GM23248 (cell line): ENCODE measurements around the gene LHX3. TPM values are rescaled to one million over a fixed set of nuclear protein-coding genes. Genes with fewer than 3 reads are reported as not detected.

Experiments
- DNase-seq: peaks from one replicate; pipeline ENCODE4 v3.0.0-alpha.2; 2015
- H2AFZ ChIP-seq: fragments of 200-600 bp; sonication (generic); 2 replicates; pipeline ENCODE4 v1.6.1; 2016; ENCODE audit warnings: antibody characterized with exemption
- H3F3A ChIP-seq: fragments of 200-600 bp; sonication (generic); 2 replicates; pipeline ENCODE4 v1.6.1; 2016; ENCODE audit warnings: mild to moderate bottlenecking, antibody characterized with exemption, mixed run types; ENCODE audit not compliant: insufficient read depth
- H3K27ac ChIP-seq: fragments of 200-600 bp; sonication (generic); 2 replicates; pipeline ENCODE4 v1.5.1; 2016; ENCODE audit warnings: mild to moderate bottlenecking
- H3K27me3 ChIP-seq: fragments of 200-600 bp; sonication (generic); replicated peaks from 2 replicates; pipeline ENCODE4 v1.6.1; 2016; ENCODE audit warnings: mild to moderate bottlenecking; ENCODE audit not compliant: insufficient read depth
- H3K36me3 ChIP-seq: fragments of 200-600 bp; sonication (generic); 2 replicates; pipeline ENCODE4 v1.6.1; 2016; ENCODE audit warnings: low read depth, mild to moderate bottlenecking
- H3K4me1 ChIP-seq: fragments of 200-600 bp; sonication (generic); 2 replicates; pipeline ENCODE4 v1.6.1; 2016; ENCODE audit warnings: mild to moderate bottlenecking; ENCODE audit not compliant: insufficient read depth
- H3K4me2 ChIP-seq: fragments of 200-600 bp; sonication (generic); one replicate; pipeline ENCODE4 v1.6.1; 2016; ENCODE audit warnings: mild to moderate bottlenecking; ENCODE audit not compliant: unreplicated experiment
- H3K4me3 ChIP-seq: fragments of 200-600 bp; sonication (generic); 2 replicates; pipeline ENCODE4 v1.5.1; 2016; ENCODE audit warnings: mild to moderate bottlenecking
- H3K79me2 ChIP-seq: fragments of 200-600 bp; sonication (generic); 2 replicates; pipeline ENCODE4 v1.6.1; 2016; ENCODE audit warnings: mild to moderate bottlenecking; ENCODE audit not compliant: insufficient read depth
- H3K9ac ChIP-seq: fragments of 200-600 bp; sonication (generic); 2 replicates; pipeline ENCODE4 v1.6.1; 2016; ENCODE audit warnings: mild to moderate bottlenecking
- H3K9me2 ChIP-seq: fragments of 200-600 bp; sonication (generic); 2 replicates; pipeline ENCODE4 v1.6.1; 2016; ENCODE audit warnings: mixed run types, mild to moderate bottlenecking, moderate library complexity; ENCODE audit not compliant: insufficient read depth
- H3K9me3 ChIP-seq: fragments of 200-600 bp; sonication (generic); one replicate; pipeline ENCODE4 v1.6.1; 2017; ENCODE audit warnings: low read depth
- H4K20me1 ChIP-seq: fragments of 200-600 bp; sonication (generic); 2 replicates; pipeline ENCODE4 v1.6.0; 2016; ENCODE audit not compliant: insufficient read depth
- EZH2 ChIP-seq: fragments of 200-600 bp; sonication (generic); IDR thresholded peaks from 2 replicates; pipeline ENCODE4 v1.6.1; 2018; ENCODE audit warnings: antibody characterized with exemption, mild to moderate bottlenecking; ENCODE audit not compliant: insufficient read depth, poor library complexity, severe bottlenecking
- EZH2phosphoT487 ChIP-seq: fragments of 200-600 bp; sonication (generic); IDR thresholded peaks from 2 replicates; pipeline ENCODE4 v1.6.1; 2018; ENCODE audit warnings: antibody characterized with exemption, moderate library complexity, mild to moderate bottlenecking, low read depth; ENCODE audit not compliant: insufficient read depth
- WGBS, 2 experiments: methylation state at CpG; one replicate each; pipeline ENCODE4 v1.1.6; 2015 to 2017; ENCODE audit warnings: low lambda C conversion rate in 2 of 2, low coverage in 1 of 2; ENCODE audit errors: missing lambda C conversion rate in 2 of 2; 5-methylcytosine and 5-hydroxymethylcytosine counted together
- in situ Hi-C: fragments of 300-500 bp; cut with MboI; formaldehyde crosslinking; loops from 2 replicates; pipeline ENCODE4 v1.15.0; 2020
- polyA plus RNA-seq: library from polyadenylated mRNA; unstranded; fragments of >200 nt; fragmentation: Nextera tagmentation; extraction: Ambion mirVana; gene quantifications from 2 replicates; pipeline ENCODE4 v1.2.1, GENCODE V29; 2016
- total RNA-seq: library from RNA; depleted of rRNA; stranded (reverse); fragments of >200 nt; shearing (Covaris generic); gene quantifications from 2 replicates; pipeline ENCODE4 v1.2.3, GENCODE V29; 2014

Gene LHX3
- total and polyA plus RNA-seq, 2 experiments from 2014 or later = not detected

- Histone ChIP-seq H3K4me2 (no peak overlapping the region), H3K79me2 (no peaks in the 10 kb centered on the region), H3K9me3 (no peaks in the 10 kb centered on the region), H3K27ac (no peak overlapping the region), H3F3A (no peaks in the 10 kb centered on the region), H2AFZ (no peak overlapping the region), H3K9ac (no peak overlapping the region), H4K20me1 (no peaks in the 10 kb centered on the region), H3K9me2 (no peaks in the 10 kb centered on the region), H3K4me3 (no peak overlapping the region), H3K4me1 (no peaks in the 10 kb centered on the region), H3K27me3 (peaks cover 46% of the 10 kb centered on the region), H3K36me3 (no peaks in the 10 kb centered on the region)
- DNase-seq = no peak
- in situ Hi-C loops = no loop called here
- 53 to 57% methylated on average over 14 of the region's 14 CpGs for WGBS, 2 experiments
- no peak for TF ChIP-seq EZH2
- TF ChIP-seq EZH2phosphoT487 = no peak
These were observed 18.5 kb downstream of the LHX3 start for GRCh38 chr9:136186386-136186785.

GRCh38 chr9:136185596-136186366 lies 19.1 kb downstream of the LHX3 start:
- in situ Hi-C loops = no loop called here
- H3K27me3 ChIP-seq = peaks cover 44% of the 10 kb centered on the region

GRCh38 chr9:136185066-136185465 lies 19.9 kb downstream of the LHX3 start:
- 16 to 18% methylated on average over 15 to 19 of the region's 19 CpGs for WGBS, 2 experiments
- in situ Hi-C loops = no loop called here
- H3K4me2 ChIP-seq = no peak overlapping the region

More at GRCh38 chr9:136185596-136186366, 19.1 kb downstream of the LHX3 start:
- no peak for DNase-seq
- H3K9me3 ChIP-seq = no peaks in the 10 kb centered on the region
- no peaks in the 10 kb centered on the region for H3K4me1 ChIP-seq
- no peak overlapping the region for H3K4me3 ChIP-seq
- no peak overlapping the region for H3K4me2 ChIP-seq
- H3K36me3 ChIP-seq = no peaks in the 10 kb centered on the region
- no peaks in the 10 kb centered on the region for H3F3A ChIP-seq
- 32 to 47% methylated on average over 19 to 25 of the region's 32 CpGs for WGBS, 2 experiments
- H3K79me2 ChIP-seq = no peaks in the 10 kb centered on the region
- H4K20me1 ChIP-seq = no peaks in the 10 kb centered on the region
- H3K27ac ChIP-seq = no peak overlapping the region
- TF ChIP-seq EZH2phosphoT487 (no peak), EZH2 (no peak)
- no peak overlapping the region for H3K9ac ChIP-seq
- H2AFZ ChIP-seq = no peak overlapping the region
- no peaks in the 10 kb centered on the region for H3K9me2 ChIP-seq

DNA sequence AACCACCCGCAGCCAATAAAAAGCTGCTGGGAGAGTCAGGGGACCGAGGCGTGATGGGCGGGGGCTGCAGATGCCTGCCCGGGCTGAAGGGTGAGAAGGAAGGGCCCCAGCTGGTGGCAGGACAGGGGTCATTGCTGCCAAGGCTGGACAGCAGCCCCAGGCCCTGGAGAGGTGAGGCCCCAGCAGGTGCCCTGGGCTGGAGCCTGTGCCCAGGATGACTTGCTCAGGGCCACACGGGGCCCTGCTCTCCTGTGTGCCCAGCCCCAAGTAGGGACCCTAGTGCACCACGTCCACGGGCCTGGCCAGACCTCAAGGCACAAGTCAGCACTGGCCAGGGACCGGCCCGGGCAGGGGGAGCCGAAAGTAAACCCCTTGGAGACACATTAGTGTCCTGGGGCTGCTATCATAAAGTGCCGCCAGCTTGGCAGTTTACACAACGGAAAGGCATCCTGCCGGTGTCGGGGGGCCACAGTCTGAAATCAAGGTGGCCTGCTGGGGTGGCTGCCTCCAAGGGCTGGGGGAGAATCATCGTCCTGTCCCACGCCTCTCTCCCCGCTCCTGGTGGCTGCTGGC lies 22.0 kb downstream of the LHX3 start:
- H3F3A ChIP-seq = no peaks in the 10 kb centered on the region
- no peak for DNase-seq
- WGBS, 2 experiments = 54 to 61% methylated on average over 16 to 18 of the region's 18 CpGs
- H3K36me3 ChIP-seq = no peaks in the 10 kb centered on the region
- H3K27me3 ChIP-seq = peaks cover 46% of the 10 kb centered on the region
- no peak overlapping the region for H3K27ac ChIP-seq
- no peaks in the 10 kb centered on the region for H4K20me1 ChIP-seq
- no peaks in the 10 kb centered on the region for H3K9me2 ChIP-seq
- H3K79me2 ChIP-seq = no peaks in the 10 kb centered on the region
- no peak for TF ChIP-seq EZH2
- TF ChIP-seq EZH2phosphoT487 = no peak
- in situ Hi-C loops = no loop called here
- H3K9ac ChIP-seq = no peak overlapping the region
- H3K4me1 ChIP-seq = no peaks in the 10 kb centered on the region
- no peaks in the 10 kb centered on the region for H3K9me3 ChIP-seq
- no peak overlapping the region for H3K4me2 ChIP-seq
- no peak overlapping the region for H3K4me3 ChIP-seq
- no peak overlapping the region for H2AFZ ChIP-seq

More at GRCh38 chr9:136185066-136185465, 19.9 kb downstream of the LHX3 start:
- Histone ChIP-seq H3K9me2 (no peaks in the 10 kb centered on the region), H3K27me3 (peaks cover 39% of the 10 kb centered on the region), H2AFZ (no peak overlapping the region), H3F3A (no peaks in the 10 kb centered on the region), H4K20me1 (no peaks in the 10 kb centered on the region), H3K9ac (no peak overlapping the region), H3K79me2 (no peaks in the 10 kb centered on the region), H3K36me3 (no peaks in the 10 kb centered on the region), H3K4me1 (no peaks in the 10 kb centered on the region), H3K27ac (no peak overlapping the region), H3K9me3 (no peaks in the 10 kb centered on the region), H3K4me3 (no peak overlapping the region)
- TF ChIP-seq EZH2 = no peak
- no peak for TF ChIP-seq EZH2phosphoT487
- no peak for DNase-seq
